ENCODE data around the gene MAT1A. TPM values are rescaled to one million over a fixed set of nuclear protein-coding genes. Genes with fewer than 3 reads are reported as not detected.

MAT1A gene
- total RNA-seq, 1 donor from 2014 or later = 0.11 TPM

GRCh38 chr10:80322158-80322557 lies 32.7 kb upstream of the MAT1A start:
- Histone ChIP-seq H3K4me3 (ENCODE audit: insufficient read depth, low read depth, low read length) (no peak overlapping the region), H2AFZ (ENCODE audit: low read depth, low read length) (no peak overlapping the region), H3K4me2 (ENCODE audit: low read length) (no peak overlapping the region), H3K4me1 (ENCODE audit: insufficient read depth, low read length) (no peaks in the 10 kb centered on the region), H3K79me2 (ENCODE audit: insufficient read depth, low read length) (no peaks in the 10 kb centered on the region), H3K36me3 (ENCODE audit: insufficient read depth, low read length) (no peaks in the 10 kb centered on the region), H3K9me3 (ENCODE audit: insufficient read depth, low read depth, low read length) (no peaks in the 10 kb centered on the region), H3K27me3 (ENCODE audit: insufficient read depth, low read length) (no peaks in the 10 kb centered on the region), H3K27ac (ENCODE audit: low read depth, low read length) (no peak overlapping the region), H3K9ac (ENCODE audit: low read length) (no peak overlapping the region), H4K20me1 (ENCODE audit: insufficient read depth, low read length) (no peaks in the 10 kb centered on the region)
- H3K4me1 Mint-ChIP-seq (ENCODE audit: low read depth, unreplicated experiment) = peaks cover 22% of the 10 kb centered on the region
- TF ChIP-seq EZH2 (IDR thresholded peaks at IDR 0.05; ENCODE audit: insufficient read depth, low read length) (no peak), CTCF (IDR thresholded peaks at IDR 0.05; ENCODE audit: insufficient read depth, low read depth, low read length) (no peak)
- FAIRE-seq (no peak), DNase-seq (ENCODE audit: low read depth) (no peak)
- H3K9me3 Mint-ChIP-seq (ENCODE audit: unreplicated experiment) = peaks cover 3% of the 10 kb centered on the region
- H3K27ac Mint-ChIP-seq (ENCODE audit: unreplicated experiment) = no peak overlapping the region
- H3K36me3 Mint-ChIP-seq (ENCODE audit: low read depth, unreplicated experiment) = no peaks in the 10 kb centered on the region
- no peaks in the 10 kb centered on the region for H3K27me3 Mint-ChIP-seq (ENCODE audit: low read depth, unreplicated experiment)
- H3K4me3 Mint-ChIP-seq (ENCODE audit: unreplicated experiment) = no peak overlapping the region

- Mint-ChIP-seq H3K27me3 (ENCODE audit: low read depth, unreplicated experiment) (no peaks in the 10 kb centered on the region), H3K4me1 (ENCODE audit: low read depth, unreplicated experiment) (peaks cover 22% of the 10 kb centered on the region), H3K27ac (ENCODE audit: unreplicated experiment) (no peak overlapping the region), H3K36me3 (ENCODE audit: low read depth, unreplicated experiment) (no peaks in the 10 kb centered on the region), H3K4me3 (ENCODE audit: unreplicated experiment) (no peak overlapping the region), H3K9me3 (ENCODE audit: unreplicated experiment) (peaks cover 2% of the 10 kb centered on the region)
- Histone ChIP-seq H3K9ac (ENCODE audit: low read length) (no peak overlapping the region), H2AFZ (ENCODE audit: low read depth, low read length) (no peak overlapping the region), H3K36me3 (ENCODE audit: insufficient read depth, low read length) (no peaks in the 10 kb centered on the region), H3K27ac (ENCODE audit: low read depth, low read length) (no peak overlapping the region), H3K4me1 (ENCODE audit: insufficient read depth, low read length) (no peaks in the 10 kb centered on the region), H3K27me3 (ENCODE audit: insufficient read depth, low read length) (no peaks in the 10 kb centered on the region), H4K20me1 (ENCODE audit: insufficient read depth, low read length) (no peaks in the 10 kb centered on the region), H3K9me3 (ENCODE audit: insufficient read depth, low read depth, low read length) (no peaks in the 10 kb centered on the region), H3K4me3 (ENCODE audit: insufficient read depth, low read depth, low read length) (no peak overlapping the region), H3K79me2 (ENCODE audit: insufficient read depth, low read length) (no peaks in the 10 kb centered on the region), H3K4me2 (ENCODE audit: low read length) (no peak overlapping the region)
- no peak for TF ChIP-seq CTCF (IDR thresholded peaks at IDR 0.05; ENCODE audit: insufficient read depth, low read depth, low read length)
- TF ChIP-seq EZH2 (IDR thresholded peaks at IDR 0.05; ENCODE audit: insufficient read depth, low read length) = no peak
- DNase-seq (ENCODE audit: low read depth) (no peak), FAIRE-seq (no peak)
Measured at GRCh38 chr10:80321183-80321582, 31.7 kb upstream of the MAT1A start.

GRCh38 chr10:80320377-80320776 lies 30.9 kb upstream of the MAT1A start:
- Mint-ChIP-seq H3K4me1 (ENCODE audit: low read depth, unreplicated experiment) (peaks cover 22% of the 10 kb centered on the region), H3K9me3 (ENCODE audit: unreplicated experiment) (peaks cover 2% of the 10 kb centered on the region), H3K4me3 (ENCODE audit: unreplicated experiment) (no peak overlapping the region), H3K36me3 (ENCODE audit: low read depth, unreplicated experiment) (no peaks in the 10 kb centered on the region), H3K27me3 (ENCODE audit: low read depth, unreplicated experiment) (no peaks in the 10 kb centered on the region), H3K27ac (ENCODE audit: unreplicated experiment) (no peak overlapping the region)
- H3K4me1 ChIP-seq (ENCODE audit: insufficient read depth, low read length) = no peaks in the 10 kb centered on the region
- H3K27ac ChIP-seq (ENCODE audit: low read depth, low read length) = no peak overlapping the region
- no peaks in the 10 kb centered on the region for H3K9me3 ChIP-seq (ENCODE audit: insufficient read depth, low read depth, low read length)
- H4K20me1 ChIP-seq (ENCODE audit: insufficient read depth, low read length) = no peaks in the 10 kb centered on the region
- no peak for TF ChIP-seq CTCF (IDR thresholded peaks at IDR 0.05; ENCODE audit: insufficient read depth, low read depth, low read length)
- no peak for TF ChIP-seq EZH2 (IDR thresholded peaks at IDR 0.05; ENCODE audit: insufficient read depth, low read length)
- no peak for DNase-seq (ENCODE audit: low read depth)
- H3K4me3 ChIP-seq (ENCODE audit: insufficient read depth, low read depth, low read length) = no peak overlapping the region
- no peaks in the 10 kb centered on the region for H3K36me3 ChIP-seq (ENCODE audit: insufficient read depth, low read length)
- no peak overlapping the region for H2AFZ ChIP-seq (ENCODE audit: low read depth, low read length)
- no peak overlapping the region for H3K4me2 ChIP-seq (ENCODE audit: low read length)
- FAIRE-seq = no peak
- H3K79me2 ChIP-seq (ENCODE audit: insufficient read depth, low read length) = no peaks in the 10 kb centered on the region
- H3K27me3 ChIP-seq (ENCODE audit: insufficient read depth, low read length) = no peaks in the 10 kb centered on the region
- no peak overlapping the region for H3K9ac ChIP-seq (ENCODE audit: low read length)
